ENCODE measurements around the gene TSPAN31.
"Not testable (repeated sequence)": the region's sequence is repeated elsewhere in the genome, so short reads cannot be mapped to it uniquely, and the experiment has no call there.

TSPAN31 gene

GRCh38 chr12:57767305-57767698 lies 22.5 kb downstream of the TSPAN31 start:
- no peak for DNase-seq (ENCODE audit: low spot score)

GRCh38 chr12:57767876-57768275 lies 23.0 kb downstream of the TSPAN31 start:
- DNase-seq (ENCODE audit: low spot score) = no peak

- no peak for DNase-seq (ENCODE audit: low spot score)
These were observed 24.8 kb downstream of the TSPAN31 start for GRCh38 chr12:57769594-57769993.

GRCh38 chr12:57770734-57771133 lies 25.9 kb downstream of the TSPAN31 start:
- no peak for DNase-seq (ENCODE audit: low spot score)

GRCh38 chr12:57771236-57771872 lies 26.5 kb downstream of the TSPAN31 start:
- DNase-seq (ENCODE audit: low spot score) = peak; percentile 80

GRCh38 chr12:57771873-57772428 lies 27.1 kb downstream of the TSPAN31 start, which contains the start of gene METTL1:
Gene METTL1 (minus strand): TSS chr12:57772105. CDS start chr12:57772083, 22 bp downstream.
- DNase-seq (ENCODE audit: low spot score) = peak; percentile 88

- no peak for DNase-seq (ENCODE audit: low spot score)
These were observed 27.8 kb downstream of the TSPAN31 start, which contains the start of gene EEF1AKMT3 for GRCh38 chr12:57772429-57773322. Gene EEF1AKMT3 (plus strand): TSS chr12:57772614. CDS start chr12:57772725, 111 bp downstream.

GRCh38 chr12:57774634-57775033 lies 29.8 kb downstream of the TSPAN31 start:
- not testable (repeated sequence) for DNase-seq (ENCODE audit: low spot score)

- no peak for DNase-seq (ENCODE audit: low spot score)
These were observed 30.2 kb downstream of the TSPAN31 start for GRCh38 chr12:57775044-57775443.

- no peak for DNase-seq (ENCODE audit: low spot score)
These were observed 30.9 kb downstream of the TSPAN31 start for GRCh38 chr12:57775563-57776246.

- no peak for DNase-seq (ENCODE audit: low spot score)
These were observed 31.4 kb downstream of the TSPAN31 start for GRCh38 chr12:57776247-57776587.

- no peak for DNase-seq (ENCODE audit: low spot score)
These were observed 32.5 kb downstream of the TSPAN31 start for GRCh38 chr12:57777367-57777766.

- DNase-seq (ENCODE audit: low spot score) = no peak
These were observed 33.1 kb downstream of the TSPAN31 start for GRCh38 chr12:57777911-57778310.

GRCh38 chr12:57779736-57780135 lies 34.9 kb downstream of the TSPAN31 start:
- DNase-seq (ENCODE audit: low spot score) = no peak

GRCh38 chr12:57780284-57780897 lies 35.6 kb downstream of the TSPAN31 start:
- DNase-seq (ENCODE audit: low spot score) = no peak

GRCh38 chr12:57781244-57781643 lies 36.4 kb downstream of the TSPAN31 start:
- DNase-seq (ENCODE audit: low spot score) = no peak

- DNase-seq (ENCODE audit: low spot score) = no peak
These were observed 37.0 kb downstream of the TSPAN31 start for GRCh38 chr12:57781801-57782200.

- DNase-seq (ENCODE audit: low spot score) = no peak
These were observed 37.4 kb downstream of the TSPAN31 start for GRCh38 chr12:57782243-57782607.

- peak; percentile 96 for DNase-seq (ENCODE audit: low spot score)
These were observed 38.0 kb downstream of the TSPAN31 start, which contains the start of gene TSFM for GRCh38 chr12:57782608-57783465. Gene TSFM (plus strand): TSS chr12:57782787. CDS start chr12:57782802, 15 bp downstream.

GRCh38 chr12:57783466-57783801 lies 38.6 kb downstream of the TSPAN31 start:
- DNase-seq (ENCODE audit: low spot score) = no peak

- no peak for DNase-seq (ENCODE audit: low spot score)
These were observed 39.0 kb downstream of the TSPAN31 start for GRCh38 chr12:57783861-57784260.
